ENCODE measurements around the gene OR51I1. TPM values are rescaled to one million over a fixed set of nuclear protein-coding genes. Genes with fewer than 3 reads are reported as not detected.
A peak's percentile ranks its signal among the peaks of the same experiment; 100 is the strongest.

OR51I1 gene
- not detected for total RNA-seq

- Mint-ChIP-seq H3K27me3 (peaks cover 1% of the 10 kb centered on the region), H3K36me3 (ENCODE audit: low read depth) (no peaks in the 10 kb centered on the region), H3K4me1 (ENCODE audit: low read depth) (no peaks in the 10 kb centered on the region), H3K27ac (no peak within 1 kb of the TSS), H3K4me3 (no peak within 1 kb of the TSS), H3K9me3 (no peaks in the 10 kb centered on the region)
- no peak for ATAC-seq
- POLR2A ChIA-PET, result no interaction called here
- CTCF ChIA-PET, result no interaction called here
- no peak for TF ChIP-seq CTCF (IDR thresholded peaks at IDR 0.05)
- no peak for DNase-seq
- intact Hi-C loops (cut with micrococcal nuclease), result no loop called here
Observed at GRCh38 chr11:5441414-5441813, at the start of gene OR51I1. Gene OR51I1 (minus strand): TSS chr11:5441514. CDS start chr11:5441514, 0 bp downstream.

GRCh38 chr11:5489576-5490357, 48.5 kb upstream of the OR51I1 start:
- intact Hi-C loops (cut with micrococcal nuclease), result no loop called here
- TF ChIP-seq CTCF (IDR thresholded peaks at IDR 0.05), result no peak
- Mint-ChIP-seq H3K36me3 (ENCODE audit: low read depth) (no peaks in the 10 kb centered on the region), H3K27me3 (no peaks in the 10 kb centered on the region), H3K27ac (no peak overlapping the region), H3K4me3 (no peak overlapping the region), H3K9me3 (no peaks in the 10 kb centered on the region), H3K4me1 (ENCODE audit: low read depth) (no peaks in the 10 kb centered on the region)
- ChIA-PET POLR2A (no interaction called here), CTCF (no interaction called here)
- no peak for DNase-seq
- ATAC-seq, result no peak

GRCh38 chr11:5488798-5489399, 47.6 kb upstream of the OR51I1 start:
- intact Hi-C loops (cut with micrococcal nuclease), result no loop called here
- no peak overlapping the region for H3K27ac Mint-ChIP-seq
- no peak for TF ChIP-seq CTCF (IDR thresholded peaks at IDR 0.05)
- no peaks in the 10 kb centered on the region for H3K36me3 Mint-ChIP-seq (ENCODE audit: low read depth)
- CTCF ChIA-PET, result no interaction called here
- no peaks in the 10 kb centered on the region for H3K4me1 Mint-ChIP-seq (ENCODE audit: low read depth)
- POLR2A ChIA-PET, result no interaction called here
- ATAC-seq (no peak), DNase-seq (no peak)
- no peaks in the 10 kb centered on the region for H3K9me3 Mint-ChIP-seq
- H3K27me3 Mint-ChIP-seq, result no peaks in the 10 kb centered on the region
- H3K4me3 Mint-ChIP-seq, result no peak overlapping the region

- H3K4me1 Mint-ChIP-seq (ENCODE audit: low read depth), result no peaks in the 10 kb centered on the region
- H3K36me3 Mint-ChIP-seq (ENCODE audit: low read depth), result no peaks in the 10 kb centered on the region
- DNase-seq, result no peak
- intact Hi-C loops (cut with micrococcal nuclease), result no loop called here
- POLR2A ChIA-PET, result no interaction called here
- no peak within 1 kb of the TSS for H3K27ac Mint-ChIP-seq
- ATAC-seq, result no peak
- no peaks in the 10 kb centered on the region for H3K9me3 Mint-ChIP-seq
- no peak within 1 kb of the TSS for H3K4me3 Mint-ChIP-seq
- H3K27me3 Mint-ChIP-seq, result no peaks in the 10 kb centered on the region
- CTCF ChIA-PET, result no interaction called here
- no peak for TF ChIP-seq CTCF (IDR thresholded peaks at IDR 0.05)
Observed at GRCh38 chr11:5488385-5488784, 47.1 kb upstream of the OR51I1 start, which contains the start of gene OR52D1. Gene OR52D1 (plus strand): TSS chr11:5488685. CDS start chr11:5488707, 22 bp downstream.

GRCh38 chr11:5486421-5486820, 45.1 kb upstream of the OR51I1 start:
- Mint-ChIP-seq H3K27me3 (no peaks in the 10 kb centered on the region), H3K4me1 (ENCODE audit: low read depth) (no peaks in the 10 kb centered on the region), H3K4me3 (no peak overlapping the region), H3K27ac (no peak overlapping the region), H3K9me3 (no peaks in the 10 kb centered on the region), H3K36me3 (ENCODE audit: low read depth) (no peaks in the 10 kb centered on the region)
- ChIA-PET POLR2A (no interaction called here), CTCF (no interaction called here)
- peak; percentile 85 for ATAC-seq
- TF ChIP-seq CTCF (IDR thresholded peaks at IDR 0.05), result no peak
- intact Hi-C loops (cut with micrococcal nuclease), result no loop called here
- DNase-seq, result peak; percentile 36
